ENCODE data around the gene GALNT1. TPM values are rescaled to one million over a fixed set of nuclear protein-coding genes. Genes with fewer than 3 reads are reported as not detected.

The GALNT1 gene
- total RNA-seq, 1 experiment from 2014 or later = 54.7 TPM

GRCh38 chr18:35733408-35733807, 151.9 kb downstream of the GALNT1 start (continued):
- TF ChIP-seq SP1 (IDR thresholded peaks at IDR 0.05; ENCODE audit: low read depth) (no peak), EZH2 (IDR thresholded peaks at IDR 0.05) (no peak), CTCF (IDR thresholded peaks at IDR 0.05 in 2 of 3, conservative IDR thresholded peaks at IDR 0.05 in 1 of 3; ENCODE audit: borderline replicate concordance in 1 of 3, insufficient read depth in 1 of 3, low read depth in 2 of 3, low read length in 2 of 3) (no peak)

- no peak for ATAC-seq
- Histone ChIP-seq H3K4me1 (ENCODE audit: control insufficient read depth in 1 of 2, insufficient read depth in 2 of 2, low read length in 2 of 2) (no peaks in the 10 kb centered on the region), H3K9me2 (ENCODE audit: insufficient read depth) (no peaks in the 10 kb centered on the region), H3K27ac (ENCODE audit: low read depth, low read length) (no peak overlapping the region), H3K4me3 (replicated peaks in 1 of 2; ENCODE audit: low read depth in 1 of 2, low read length in 2 of 2) (no peak overlapping the region), H3K9ac (ENCODE audit: low read length) (no peak overlapping the region), H3K9me3 (ENCODE audit: control insufficient read depth in 1 of 2, insufficient read depth in 1 of 2, low read depth in 1 of 2, low read length in 2 of 2) (no peaks in the 10 kb centered on the region), H3K27me3 (ENCODE audit: insufficient read depth, low read length) (no peaks in the 10 kb centered on the region), H3K4me2 (ENCODE audit: low read length) (no peak overlapping the region), H4K20me1 (ENCODE audit: insufficient read depth) (no peaks in the 10 kb centered on the region), H3K36me3 (ENCODE audit: control insufficient read depth in 1 of 2, insufficient read depth in 2 of 2, low read length in 2 of 2) (no peaks in the 10 kb centered on the region), H2AFZ (ENCODE audit: low read depth, low read length, poor library complexity, severe bottlenecking) (no peak overlapping the region), H3K79me2 (ENCODE audit: insufficient read depth, low read length) (no peaks in the 10 kb centered on the region)
- ChIA-PET RAD21 (ENCODE audit: low non-redundant PET in 1 of 2, low total read pairs in 2 of 2, uncharacterized antibody in 2 of 2, unreplicated experiment in 2 of 2) (no interaction called here), CTCF (no interaction called here), POLR2A (no interaction called here)
- DNase-seq (ENCODE audit: low read depth, low spot score) = no peak
- TF ChIP-seq POLR2AphosphoS5 (IDR thresholded peaks at IDR 0.05; ENCODE audit: low read depth, low read length) = no peak
- TF ChIP-seq REST (IDR thresholded peaks at IDR 0.05; ENCODE audit: low read depth) = no peak
- intact Hi-C loops (cut with micrococcal nuclease) = no loop called here
- BruUV-seq (replicated peaks) = no TSS peak
Observed at GRCh38 chr18:35736696-35737095, 155.2 kb downstream of the GALNT1 start.
